HG03280 (cell line): ENCODE measurements around the gene ETDB.
"Not testable (repeated sequence)": the region's sequence is repeated elsewhere in the genome, so short reads cannot be mapped to it uniquely, and the experiment has no call there.

Source experiments
- ATAC-seq: cut with Tn5 transposase; IDR thresholded peaks from one replicate; pipeline ENCODE4 v1.9.1; 2021; ENCODE audit warnings: mild to moderate bottlenecking, moderate library complexity; ENCODE audit not compliant: unreplicated experiment

Gene ETDB

DNA sequence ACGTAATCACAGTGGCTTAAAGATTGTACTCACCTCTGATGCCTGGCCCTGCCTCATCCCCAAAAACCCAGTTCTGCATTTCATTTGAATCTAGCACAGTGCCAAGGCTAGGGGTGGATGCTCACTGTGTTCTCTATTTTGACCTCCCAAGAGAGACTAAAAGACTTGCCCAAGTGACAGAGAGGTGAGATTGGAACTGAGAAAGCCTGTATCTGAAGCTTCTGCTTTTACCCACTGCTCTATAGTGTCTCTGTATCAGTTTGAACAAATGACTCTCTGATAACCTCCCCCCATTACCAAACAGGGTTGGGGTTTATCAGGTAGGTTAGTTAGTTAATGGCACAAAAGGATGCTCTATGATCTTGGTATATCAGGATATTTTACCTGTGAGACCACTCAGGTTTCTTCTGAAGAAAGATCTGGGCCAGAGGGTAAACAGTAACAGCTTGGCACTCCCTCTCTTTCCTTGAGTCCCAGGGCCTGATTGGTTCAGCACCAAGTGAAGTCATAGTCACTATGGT is at the start of gene ETDB:
Gene ETDB (minus strand): TSS at position 471 of the 521 bp plus-strand sequence. CDS start 1,265 bp downstream, outside the sequence.
- ATAC-seq, result not testable (repeated sequence)

DNA sequence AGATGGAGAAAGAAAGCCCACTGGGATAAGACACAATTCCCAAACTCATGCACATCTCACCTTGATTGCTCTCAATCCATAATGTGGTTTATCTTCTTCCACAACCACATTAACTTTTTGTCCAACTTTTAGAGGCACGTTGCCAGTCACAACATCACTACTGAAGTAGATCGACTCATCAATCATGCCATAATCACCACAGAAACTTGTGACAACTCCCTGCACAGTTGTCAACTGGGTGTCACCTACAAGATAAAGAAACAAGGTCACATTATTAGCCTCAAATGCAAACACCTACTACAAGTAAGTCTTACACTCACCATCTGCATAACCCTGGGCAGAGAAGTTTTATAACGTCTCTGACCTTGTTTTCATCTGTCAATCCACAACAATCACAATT is 49.2 kb upstream of the ETDB start:
- ATAC-seq, result not testable (repeated sequence)

DNA sequence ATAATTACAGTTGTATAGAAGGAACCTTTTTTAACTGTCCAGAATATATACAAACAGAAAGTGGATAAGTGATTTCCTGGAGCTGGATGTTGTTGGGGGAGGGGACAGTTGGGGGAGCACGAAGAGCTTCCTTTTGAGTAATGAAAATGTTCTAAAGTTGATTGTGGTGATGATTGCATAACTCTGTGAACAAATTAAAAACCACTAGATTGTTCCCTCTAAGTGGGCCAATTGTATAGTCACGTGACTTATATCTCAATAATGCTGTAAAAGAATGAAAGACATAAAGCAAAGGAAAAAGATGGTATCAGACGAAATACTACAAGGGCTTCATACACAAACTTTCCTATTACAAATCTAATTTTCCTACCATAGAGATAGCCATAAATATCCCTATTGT is 48.2 kb upstream of the ETDB start:
- ATAC-seq, result no peak

DNA sequence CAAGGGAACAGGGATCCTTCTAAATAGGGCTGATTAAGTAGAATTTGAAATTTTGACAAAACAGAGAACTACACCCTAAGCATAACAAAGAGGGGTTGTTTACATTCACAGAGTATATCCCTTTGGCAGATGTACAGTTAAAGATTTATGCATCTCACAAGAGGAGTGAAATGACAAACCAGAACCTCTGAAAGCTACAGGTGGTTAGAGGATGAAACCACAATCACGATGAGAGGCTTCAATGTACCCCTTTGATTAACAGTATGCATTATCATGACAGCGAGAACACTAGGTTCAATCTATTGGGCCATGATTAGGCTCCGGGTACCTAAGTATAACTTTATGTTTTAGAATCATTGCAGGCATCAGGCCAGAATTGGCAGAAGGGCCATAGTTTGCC is 34.4 kb upstream of the ETDB start:
- not testable (repeated sequence) for ATAC-seq

DNA sequence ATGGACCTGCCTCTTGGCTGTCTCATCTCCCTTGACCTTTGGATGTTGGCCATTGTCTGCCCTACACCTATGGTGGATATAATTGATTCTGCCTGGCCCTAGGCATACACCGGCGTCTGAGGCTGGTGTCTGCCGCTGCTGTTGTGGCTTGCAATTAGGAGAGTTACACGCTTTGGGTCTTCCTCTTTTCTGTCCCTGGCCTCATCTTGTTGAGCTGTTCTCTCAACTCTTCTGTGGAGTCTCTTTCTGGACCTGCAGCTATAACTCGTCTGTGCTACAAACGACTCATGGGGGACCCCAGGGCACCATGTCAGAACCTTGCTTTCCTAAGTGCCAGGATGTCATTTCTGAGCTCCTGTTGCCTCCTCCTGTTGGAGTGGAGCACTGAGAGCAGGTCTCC is 5.8 kb upstream of the ETDB start:
- not testable (repeated sequence) for ATAC-seq

DNA sequence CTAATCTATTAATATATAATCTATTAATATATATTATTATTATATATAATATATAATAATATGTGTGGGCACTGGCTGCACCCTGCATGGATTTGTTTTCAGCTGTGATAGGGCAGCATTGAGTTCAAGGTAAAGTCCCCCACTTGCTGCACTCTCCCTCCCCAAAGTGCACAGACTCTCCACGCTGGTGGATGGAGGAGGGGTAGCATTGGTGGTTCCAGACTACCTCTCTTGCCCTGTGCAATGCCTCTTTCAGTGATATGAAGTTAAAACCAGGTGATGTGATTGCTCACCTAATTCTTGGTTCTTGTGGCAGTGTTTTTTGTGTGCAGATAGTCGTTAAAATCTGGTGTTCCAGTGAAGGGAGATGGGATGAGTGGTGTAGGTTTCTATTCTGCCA is 4.3 kb downstream of the ETDB start:
- ATAC-seq, result not testable (repeated sequence)

DNA sequence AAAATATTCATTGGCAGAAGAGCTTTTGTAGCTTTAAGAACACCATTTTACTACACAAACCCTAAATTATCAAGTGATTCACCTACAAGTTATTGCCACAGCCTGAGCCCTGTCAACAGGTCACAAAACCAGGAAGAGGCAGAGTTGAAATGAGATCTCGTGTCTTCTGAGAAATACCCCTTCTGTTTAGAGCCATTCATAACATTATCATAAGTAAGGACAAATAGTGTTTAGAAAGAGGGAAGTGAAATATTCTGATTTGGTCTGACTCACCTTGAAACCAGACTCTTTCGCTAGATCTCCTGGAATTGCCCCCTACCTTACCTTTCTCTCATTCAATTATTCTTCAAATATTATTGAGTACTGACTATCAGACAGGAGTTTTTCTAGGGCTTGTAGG is 5.9 kb downstream of the ETDB start:
- ATAC-seq, result peak; percentile 95

DNA sequence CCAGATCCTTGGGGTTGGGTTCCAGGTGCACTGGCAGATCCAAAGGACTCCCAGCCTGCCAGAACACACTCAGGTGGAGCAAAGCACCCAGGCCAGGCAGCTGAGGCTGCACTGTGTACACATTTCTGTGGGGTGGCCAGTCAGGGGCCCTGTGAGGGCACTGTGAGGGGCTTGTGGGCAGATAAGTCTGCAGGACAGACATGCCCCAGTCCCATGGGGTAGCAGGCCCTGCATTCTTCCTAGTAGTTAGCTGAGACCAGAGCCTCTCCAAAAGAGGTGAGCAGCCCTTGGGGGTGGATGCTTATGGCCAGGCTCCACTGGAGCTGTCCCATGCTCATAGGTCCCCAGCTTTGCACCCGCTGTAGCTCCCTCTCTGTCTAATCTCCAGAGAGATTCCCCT is 7.6 kb downstream of the ETDB start:
- ATAC-seq, result no peak

DNA sequence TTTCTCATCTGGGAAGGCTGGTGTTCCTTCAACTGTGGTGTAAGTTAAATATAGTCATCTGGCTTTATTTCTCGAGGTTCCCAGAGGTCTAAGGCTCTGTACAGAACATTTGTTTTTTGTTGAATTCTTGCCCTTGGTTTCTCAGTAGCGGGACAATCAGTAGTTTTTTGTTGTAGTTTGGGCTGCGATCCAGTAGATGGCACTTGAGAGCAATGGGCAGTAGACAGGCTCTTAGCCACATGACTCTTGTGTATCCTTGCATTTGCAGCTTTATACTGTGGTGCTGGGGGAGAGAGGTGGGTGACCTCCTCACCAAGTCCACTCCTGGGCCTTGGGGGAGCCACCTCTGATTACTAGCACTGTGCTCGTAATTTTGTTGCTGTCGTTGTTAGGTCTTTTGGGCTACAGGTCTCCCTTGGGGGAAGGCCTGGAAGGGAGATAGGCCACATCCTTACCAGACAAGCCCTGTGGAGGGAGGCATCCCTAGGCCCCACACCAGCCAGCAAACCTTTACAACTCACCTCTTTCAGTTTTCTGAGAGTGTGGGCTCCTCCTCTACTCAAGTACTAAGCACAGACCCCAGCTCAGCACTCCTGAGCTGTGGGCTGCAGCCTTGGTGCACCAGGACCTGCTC is 8.1 kb downstream of the ETDB start:
- ATAC-seq, result peak; percentile 65

DNA sequence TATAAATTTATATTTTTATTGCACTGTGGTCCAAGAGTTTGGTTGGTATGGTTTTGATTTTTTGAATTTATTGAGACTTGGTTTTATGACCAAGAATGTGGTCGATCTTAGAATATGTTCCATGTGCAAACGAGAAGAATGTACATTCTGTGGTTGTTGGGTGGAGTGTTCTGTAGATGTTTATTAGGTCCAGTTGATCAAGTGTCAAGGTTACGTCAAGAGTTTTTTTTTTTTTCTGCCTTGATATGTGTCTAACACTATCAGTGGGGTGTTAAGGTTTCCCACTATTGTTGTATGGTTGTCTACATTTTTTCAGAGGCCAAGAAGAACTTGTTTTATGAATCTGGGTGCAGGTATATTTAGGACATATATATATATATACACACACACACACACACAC is 10.8 kb downstream of the ETDB start:
- no peak for ATAC-seq

DNA sequence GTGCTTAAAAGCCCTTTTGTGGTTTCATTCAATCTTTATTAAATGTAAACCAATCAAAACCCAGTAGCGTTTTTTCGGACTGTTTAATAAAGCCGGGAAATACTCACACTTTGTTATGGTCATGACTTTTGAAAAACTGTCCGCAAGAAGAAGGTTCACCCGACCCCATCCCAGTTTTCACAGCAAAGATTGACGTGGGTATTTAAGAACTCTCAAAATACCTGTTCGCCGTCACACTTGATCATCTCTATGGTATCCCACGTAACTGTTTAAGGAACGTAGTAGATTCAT is 20.9 kb downstream of the ETDB start:
- no peak for ATAC-seq

DNA sequence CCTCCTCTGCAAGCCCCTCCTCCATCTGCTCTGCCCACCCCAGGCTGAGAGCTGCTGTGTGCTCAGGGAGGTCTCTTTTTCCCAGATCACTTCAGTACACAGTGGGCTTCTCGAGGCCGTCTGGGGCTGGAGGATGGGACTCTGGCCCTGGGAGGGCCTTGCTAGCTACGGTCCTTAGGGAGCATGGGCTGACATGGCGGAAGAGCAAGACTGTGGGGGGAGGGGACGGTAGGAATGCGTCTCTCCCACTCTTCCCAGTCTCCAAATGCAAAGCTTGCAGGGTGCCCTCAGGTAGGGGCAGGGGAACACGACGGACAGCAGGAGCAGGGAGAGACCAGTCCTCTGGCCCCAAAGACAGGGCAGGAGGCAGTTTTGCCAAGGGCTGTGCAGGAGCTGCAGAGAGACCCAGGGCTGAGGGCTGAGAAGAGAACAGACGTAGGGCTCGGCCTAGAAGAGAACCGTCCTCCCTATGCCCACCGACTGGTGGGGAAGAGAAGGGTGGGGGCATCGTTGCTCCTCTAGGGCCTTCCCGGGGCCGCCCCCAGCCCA is 23.1 kb downstream of the ETDB start:
- not testable (repeated sequence) for ATAC-seq

DNA sequence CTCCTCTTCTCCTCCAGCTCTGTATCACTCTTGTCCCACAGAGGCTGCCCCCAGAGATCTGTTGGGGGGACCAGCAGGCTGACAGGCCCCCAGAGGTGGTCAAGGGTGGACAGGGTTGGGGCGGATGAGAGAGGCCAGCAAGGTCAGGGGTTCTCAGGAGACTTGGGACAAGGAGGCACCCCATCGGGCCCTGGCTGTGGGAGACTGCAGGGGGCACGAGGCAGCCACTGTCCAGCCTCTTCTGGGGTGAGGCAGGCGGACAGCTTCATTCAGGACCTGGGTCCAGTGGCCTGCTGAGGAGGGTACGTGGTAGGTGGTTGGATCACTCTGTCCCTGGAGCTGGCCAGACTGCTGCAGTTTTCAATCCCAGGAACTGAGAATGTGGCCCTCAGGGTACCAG is 24.6 kb downstream of the ETDB start:
- ATAC-seq, result no peak

DNA sequence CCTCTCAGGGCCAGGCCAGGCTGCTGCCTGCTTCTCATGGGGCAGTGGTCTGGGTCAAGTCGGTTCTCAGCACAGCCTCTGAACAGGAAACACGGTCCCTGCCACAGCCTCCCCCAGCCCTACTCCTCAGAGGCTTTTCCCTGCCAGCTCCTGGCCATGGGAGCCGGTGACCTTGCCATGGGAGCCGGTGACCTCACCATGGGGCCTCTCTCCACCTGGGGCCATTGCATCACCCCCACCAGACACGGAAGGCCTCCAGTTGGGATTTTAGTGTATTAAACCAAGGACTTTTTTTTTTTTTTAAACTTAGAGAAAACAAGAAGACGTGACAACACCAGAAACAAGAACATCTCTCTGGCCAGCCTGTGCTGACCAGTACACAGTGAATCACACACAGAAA is 25.6 kb downstream of the ETDB start:
- ATAC-seq, result no peak

DNA sequence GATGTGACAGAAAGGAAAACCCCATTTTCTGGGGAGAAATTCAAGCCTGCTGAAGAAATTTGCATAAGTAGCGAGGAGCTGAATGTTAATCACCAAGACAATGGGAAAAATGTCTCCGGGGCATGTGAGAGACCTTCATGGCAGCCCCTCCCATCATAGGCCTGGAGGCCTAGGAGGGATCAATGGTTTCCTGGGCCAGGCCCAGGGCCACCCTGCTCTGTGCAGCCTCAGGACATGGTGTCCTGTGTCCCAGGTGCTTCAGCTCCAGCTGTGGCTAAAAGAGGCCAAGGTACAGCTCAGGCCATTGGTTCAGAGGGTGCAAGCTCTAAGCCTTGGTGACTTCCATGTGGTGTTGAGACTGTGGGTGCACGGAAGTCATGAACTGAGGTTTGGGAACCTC is 31.2 kb downstream of the ETDB start:
- no peak for ATAC-seq

DNA sequence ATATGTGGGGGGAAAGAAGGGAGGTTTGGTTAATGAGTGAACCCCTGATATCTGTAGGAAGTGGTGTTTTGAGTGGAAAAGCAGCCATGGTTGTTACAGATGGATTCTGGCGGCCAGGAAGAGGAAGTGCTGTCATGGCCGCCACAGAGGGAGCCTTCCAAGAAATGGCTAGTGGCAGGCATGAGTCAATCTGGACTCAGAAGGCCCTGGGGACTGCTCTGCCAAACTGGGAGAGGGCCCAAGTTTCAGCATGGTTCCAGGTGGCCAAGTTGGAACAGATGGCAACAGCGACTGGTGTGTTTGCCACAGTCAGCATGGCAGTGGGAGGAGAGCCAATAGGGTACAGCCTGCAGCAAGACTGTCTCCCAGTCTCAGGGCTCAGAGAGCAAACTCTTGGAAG is 32.5 kb downstream of the ETDB start:
- ATAC-seq, result no peak

DNA sequence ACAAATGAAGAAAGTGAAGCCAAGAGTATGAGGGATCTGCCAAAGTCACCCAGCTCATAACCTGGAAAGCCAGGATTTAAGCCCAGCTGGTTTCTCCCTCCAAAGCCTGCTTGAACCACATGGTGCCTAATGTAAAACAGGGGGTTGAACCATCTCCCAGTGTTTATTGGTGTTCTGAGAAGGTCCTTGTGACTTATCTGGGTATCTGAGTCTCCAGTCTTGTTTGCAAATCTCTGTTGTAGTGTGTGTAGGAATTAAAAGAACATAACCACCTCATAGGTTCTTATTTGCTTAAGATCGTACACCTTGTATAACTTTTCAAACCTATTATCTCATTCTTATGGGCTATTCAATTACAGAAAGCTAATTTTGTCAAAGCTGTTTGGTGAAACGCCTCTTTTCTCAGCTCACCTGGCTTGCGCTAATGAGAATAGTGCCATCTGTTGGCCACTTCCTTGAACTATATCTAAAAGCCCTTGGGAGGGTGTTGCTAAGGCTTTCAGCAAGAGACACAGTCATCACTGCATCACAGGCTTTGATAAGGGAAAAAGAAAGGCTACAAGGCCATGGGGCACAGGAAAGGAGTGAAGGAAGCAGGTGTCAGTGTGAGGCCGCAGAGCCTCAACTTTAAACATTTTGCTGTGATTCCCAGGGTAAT is 34.0 kb downstream of the ETDB start:
- peak; percentile 90 for ATAC-seq

DNA sequence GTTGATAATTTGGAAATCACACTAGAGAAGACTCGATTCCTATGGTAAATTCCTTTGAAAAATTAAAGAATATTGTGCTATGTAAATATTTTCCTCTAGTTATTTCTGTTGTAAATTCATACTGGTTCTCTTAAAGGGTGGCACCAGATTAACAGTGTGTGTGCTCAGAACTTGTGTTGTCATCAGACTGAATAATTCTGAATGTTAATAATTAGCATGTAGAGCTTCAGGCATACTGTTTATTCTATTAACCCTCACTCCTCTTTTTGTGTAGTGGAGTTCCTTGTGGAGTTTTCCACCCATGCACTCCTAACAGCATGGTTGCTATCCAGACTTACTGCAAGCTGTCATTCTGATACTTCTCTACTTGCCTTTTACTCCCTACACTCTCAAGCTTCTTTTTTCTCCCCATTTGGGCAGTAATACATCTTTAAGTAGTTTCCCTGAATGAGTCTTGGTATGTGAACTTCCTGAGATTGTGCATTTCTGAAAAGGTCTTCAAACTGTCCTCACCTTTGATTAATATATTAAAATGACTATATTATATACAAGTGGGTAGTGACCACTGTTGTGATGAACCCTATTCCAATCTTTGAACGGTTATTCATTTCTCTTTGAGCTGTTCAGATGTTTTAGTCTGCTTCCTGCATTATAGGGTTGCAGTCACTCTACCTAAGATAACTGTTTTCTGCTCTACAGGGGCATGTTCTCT is 38.5 kb downstream of the ETDB start:
- no peak for ATAC-seq
